Ishikawa (cell line): ENCODE measurements around the gene KRTAP4-4.

Source experiments
- CREB1 ChIP-seq: IDR thresholded peaks from 2 replicates; pipeline ENCODE4 v1.6.1; 2012; ENCODE audit warnings: low read depth
- EGR1 ChIP-seq: IDR thresholded peaks from 2 replicates; pipeline ENCODE4 v1.6.1; 2012
- EP300 ChIP-seq: IDR thresholded peaks from 2 replicates; pipeline ENCODE4 v1.6.1; 2012; ENCODE audit warnings: borderline replicate concordance
- FOXM1 ChIP-seq: IDR thresholded peaks from 2 replicates; pipeline ENCODE4 v1.6.1; 2012; ENCODE audit warnings: low read depth, borderline replicate concordance
- MAX ChIP-seq: IDR thresholded peaks from 2 replicates; pipeline ENCODE4 v1.6.1; 2012
- NFIC ChIP-seq: IDR thresholded peaks from 2 replicates; pipeline ENCODE4 v1.6.1; 2012
- RAD21 ChIP-seq: IDR thresholded peaks from 2 replicates; pipeline ENCODE4 v1.6.1; 2012; ENCODE audit warnings: low read depth
- REST ChIP-seq: IDR thresholded peaks from 2 replicates; pipeline ENCODE4 v1.6.1; 2012; ENCODE audit warnings: low read depth, mild to moderate bottlenecking
- TAF1 ChIP-seq: IDR thresholded peaks from 2 replicates; pipeline ENCODE4 v1.6.1; 2012; ENCODE audit warnings: low read depth, mild to moderate bottlenecking
- TCF12 ChIP-seq: IDR thresholded peaks from 2 replicates; pipeline ENCODE4 v1.6.1; 2012; ENCODE audit warnings: low read depth
- TEAD4 ChIP-seq: IDR thresholded peaks from 2 replicates; pipeline ENCODE4 v1.6.1; 2012
- YY1 ChIP-seq: IDR thresholded peaks from 2 replicates; pipeline ENCODE4 v1.6.1; 2012; ENCODE audit warnings: low read depth
- ZBTB7A ChIP-seq: IDR thresholded peaks from 2 replicates; pipeline ENCODE4 v1.6.1; 2012; ENCODE audit warnings: low read depth

- TF ChIP-seq MAX (no peak), TEAD4 (no peak), EP300 (no peak), YY1 (no peak), RAD21 (no peak), TCF12 (no peak), REST (no peak), TAF1 (no peak), CREB1 (no peak), ZBTB7A (no peak), EGR1 (no peak), NFIC (no peak), FOXM1 (no peak)
These were observed 35.5 kb downstream of the KRTAP4-4 start for GRCh38 chr17:41125064-41125463.
